GM12865 (cell line): ENCODE measurements around the gene PPP1CC.
A peak's percentile ranks its signal among the peaks of the same experiment; 100 is the strongest.

Experiments used
- DNase-seq: peaks from one replicate; pipeline ENCODE4 v3.0.0; 2010; ENCODE audit warnings: low read depth
- H3K4me3 ChIP-seq: 2 replicates; pipeline ENCODE4 v1.5.1; 2011; ENCODE audit warnings: mild to moderate bottlenecking, low read depth, low read length, control low read depth
- CTCF ChIP-seq: IDR thresholded peaks from 2 replicates; pipeline ENCODE4 v1.5.1; 2011; ENCODE audit warnings: low read length, control low read depth, low read depth, inconsistent platforms; ENCODE audit not compliant: insufficient read depth; ENCODE audit errors: missing control alignments

Gene PPP1CC

DNA sequence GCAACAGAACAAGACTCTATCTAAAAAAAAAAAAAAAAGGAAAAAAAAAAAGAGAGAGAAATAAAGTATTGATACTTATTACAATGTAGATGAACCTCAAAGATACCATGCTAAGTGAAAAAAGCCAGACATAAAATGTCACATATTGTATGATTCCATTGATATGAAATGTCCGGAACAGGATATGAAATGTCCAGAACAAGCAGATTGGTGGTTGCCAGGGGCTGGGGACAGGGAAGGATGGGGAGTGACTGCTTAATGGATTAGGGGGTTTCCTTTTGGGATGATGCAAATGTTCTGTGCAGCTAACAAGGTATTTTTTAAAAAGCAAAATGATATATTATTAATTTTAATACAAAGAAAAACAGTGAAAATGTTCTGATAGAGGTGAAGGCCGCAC, 58.8 kb downstream of the PPP1CC start:
- no peak for DNase-seq
- no peak overlapping the region for H3K4me3 ChIP-seq
- TF ChIP-seq CTCF = no peak

GRCh38 chr12:110680032-110680431, 62.7 kb downstream of the PPP1CC start:
- DNase-seq = no peak
- no peak for TF ChIP-seq CTCF
- no peak overlapping the region for H3K4me3 ChIP-seq

GRCh38 chr12:110679201-110679600, 63.5 kb downstream of the PPP1CC start:
- DNase-seq = no peak
- TF ChIP-seq CTCF = no peak
- H3K4me3 ChIP-seq = no peak overlapping the region

- peak overlapping the region; percentile 21; the same call in 1 of the 2 replicates for H3K4me3 ChIP-seq
- TF ChIP-seq CTCF = no peak
- no peak for DNase-seq
Measured at GRCh38 chr12:110677982-110678381, 64.7 kb downstream of the PPP1CC start.

- H3K4me3 ChIP-seq = peak overlapping the region; percentile 21; the same call in 1 of the 2 replicates
- DNase-seq = peak; percentile 87
- TF ChIP-seq CTCF = no peak
Measured at GRCh38 chr12:110677206-110677911, 65.3 kb downstream of the PPP1CC start.

DNA sequence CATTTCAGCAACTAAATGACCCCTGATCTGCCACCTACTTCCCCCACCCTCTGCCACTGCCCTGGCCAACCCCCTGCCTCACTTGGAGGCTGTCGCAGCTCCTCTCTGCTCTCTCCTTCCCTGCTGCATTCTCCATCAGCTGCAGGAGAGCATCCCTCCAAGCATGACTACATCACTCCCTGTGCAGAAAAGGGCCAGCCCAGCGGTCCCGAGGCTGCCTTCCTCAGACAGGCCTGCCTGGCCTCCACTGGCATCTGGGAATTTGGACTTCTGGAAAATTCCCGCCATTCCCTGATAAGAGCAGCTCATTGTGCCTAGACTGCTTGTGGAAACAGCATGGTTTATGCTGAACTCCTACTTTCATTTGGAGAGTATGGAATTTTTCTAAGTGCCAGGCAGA, 66.5 kb downstream of the PPP1CC start:
- no peak overlapping the region for H3K4me3 ChIP-seq
- no peak for DNase-seq
- no peak for TF ChIP-seq CTCF

DNA sequence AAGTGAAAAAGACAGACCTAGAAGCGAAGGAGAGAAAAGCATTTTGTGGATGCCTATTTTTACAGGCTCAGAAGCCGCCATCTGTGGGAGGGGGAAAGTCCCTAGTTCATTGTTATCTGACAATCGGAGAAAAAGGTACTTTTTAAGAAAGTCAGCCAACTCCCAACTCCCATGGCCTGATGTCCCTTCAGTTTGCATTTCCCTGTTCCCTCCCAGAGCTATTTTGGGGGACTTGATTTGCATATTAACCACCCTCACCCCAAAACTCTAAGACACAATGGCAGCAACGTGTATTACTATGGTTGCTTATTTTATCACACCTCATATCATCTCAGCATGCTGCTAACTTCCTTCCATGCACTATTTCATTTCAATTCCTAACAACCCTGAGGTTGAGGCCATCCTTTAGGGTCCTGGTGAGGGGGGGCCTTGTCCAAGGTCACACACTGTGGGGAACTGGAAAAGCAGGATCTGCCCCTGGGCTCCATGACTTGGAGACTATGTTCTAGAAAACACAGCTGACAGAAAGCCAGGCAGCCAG, 72.5 kb downstream of the PPP1CC start:
- H3K4me3 ChIP-seq = peak overlapping the region; percentile 64
- peak; percentile 92 for DNase-seq
- no peak for TF ChIP-seq CTCF
